ENCODE data around the gene PTGDR.

Gene PTGDR

DNA sequence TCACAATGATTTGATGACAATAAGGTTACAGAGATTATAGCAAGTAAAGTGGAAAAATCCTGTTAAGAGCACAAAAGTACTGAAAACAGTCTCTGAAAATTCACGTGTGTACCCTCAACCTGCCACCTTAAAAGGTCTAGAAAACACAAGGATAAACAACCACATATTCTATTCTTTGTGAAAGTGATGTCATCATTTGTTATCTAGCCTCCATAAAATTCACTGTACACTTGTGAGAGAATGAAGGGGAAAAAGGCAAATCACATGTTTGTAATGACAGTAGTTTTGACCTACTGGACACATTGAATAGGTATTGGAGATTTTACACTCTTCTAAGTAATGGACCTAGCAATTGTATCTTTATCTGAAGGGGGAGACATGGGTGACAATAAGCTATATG, 4.0 kb downstream of the PTGDR start:
- H3K4me3 ChIP-seq (ENCODE audit: low read depth, low read length) = no peak overlapping the region
- TF ChIP-seq, protein P1, sequence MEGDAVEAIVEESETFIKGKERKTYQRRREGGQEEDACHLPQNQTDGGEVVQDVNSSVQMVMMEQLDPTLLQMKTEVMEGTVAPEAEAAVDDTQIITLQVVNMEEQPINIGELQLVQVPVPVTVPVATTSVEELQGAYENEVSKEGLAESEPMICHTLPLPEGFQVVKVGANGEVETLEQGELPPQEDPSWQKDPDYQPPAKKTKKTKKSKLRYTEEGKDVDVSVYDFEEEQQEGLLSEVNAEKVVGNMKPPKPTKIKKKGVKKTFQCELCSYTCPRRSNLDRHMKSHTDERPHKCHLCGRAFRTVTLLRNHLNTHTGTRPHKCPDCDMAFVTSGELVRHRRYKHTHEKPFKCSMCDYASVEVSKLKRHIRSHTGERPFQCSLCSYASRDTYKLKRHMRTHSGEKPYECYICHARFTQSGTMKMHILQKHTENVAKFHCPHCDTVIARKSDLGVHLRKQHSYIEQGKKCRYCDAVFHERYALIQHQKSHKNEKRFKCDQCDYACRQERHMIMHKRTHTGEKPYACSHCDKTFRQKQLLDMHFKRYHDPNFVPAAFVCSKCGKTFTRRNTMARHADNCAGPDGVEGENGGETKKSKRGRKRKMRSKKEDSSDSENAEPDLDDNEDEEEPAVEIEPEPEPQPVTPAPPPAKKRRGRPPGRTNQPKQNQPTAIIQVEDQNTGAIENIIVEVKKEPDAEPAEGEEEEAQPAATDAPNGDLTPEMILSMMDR (IDR thresholded peaks at IDR 0.05; ENCODE audit: borderline replicate concordance, insufficient read depth, low read depth, low read length) = no peak

DNA sequence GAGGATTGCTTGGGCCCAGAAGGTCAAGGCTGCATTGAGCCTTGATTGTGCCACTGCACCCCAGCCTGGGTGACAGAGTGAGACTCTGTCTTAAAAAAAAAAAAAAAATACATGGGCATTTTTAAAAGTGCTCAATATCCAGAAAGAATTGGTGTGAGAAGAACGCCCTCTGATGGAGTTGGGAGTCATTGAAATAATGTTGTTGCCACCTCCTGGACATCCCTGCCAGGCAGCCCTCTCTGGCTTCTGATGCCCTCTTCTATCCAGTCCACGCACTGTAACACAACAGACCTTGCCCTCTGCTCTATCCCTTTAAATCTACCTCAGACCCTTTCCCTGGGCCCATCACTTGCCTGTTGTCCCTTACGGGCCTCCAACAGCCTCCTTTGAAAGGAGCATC, 4.9 kb downstream of the PTGDR start:
- no peak overlapping the region for H3K4me3 ChIP-seq (ENCODE audit: low read depth, low read length)
- TF ChIP-seq, protein P1 (IDR thresholded peaks at IDR 0.05; ENCODE audit: borderline replicate concordance, insufficient read depth, low read depth, low read length) = peak; percentile 21; the same call in 1 of the 2 replicates

DNA sequence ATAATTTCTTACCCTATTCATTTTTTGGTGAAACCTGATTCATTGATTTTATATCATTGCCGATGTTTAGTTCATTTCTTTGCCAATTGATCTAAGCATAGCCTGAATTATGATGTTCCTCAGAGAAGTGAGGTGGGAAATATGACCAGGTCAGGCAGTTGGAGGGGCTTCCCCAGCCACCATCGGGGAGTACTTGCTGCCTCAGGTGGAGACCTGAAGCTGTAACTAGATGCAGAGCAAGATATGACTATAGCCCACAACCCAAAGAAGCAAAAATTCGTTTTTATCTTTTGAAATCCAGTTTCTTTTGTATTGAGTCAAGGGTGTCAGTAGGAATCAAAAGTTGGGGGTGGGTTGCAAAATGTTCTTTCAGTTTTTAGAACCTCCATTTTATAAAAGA, 7.9 kb downstream of the PTGDR start:
- TF ChIP-seq, protein P1 (IDR thresholded peaks at IDR 0.05; ENCODE audit: borderline replicate concordance, insufficient read depth, low read depth, low read length) = no peak

DNA sequence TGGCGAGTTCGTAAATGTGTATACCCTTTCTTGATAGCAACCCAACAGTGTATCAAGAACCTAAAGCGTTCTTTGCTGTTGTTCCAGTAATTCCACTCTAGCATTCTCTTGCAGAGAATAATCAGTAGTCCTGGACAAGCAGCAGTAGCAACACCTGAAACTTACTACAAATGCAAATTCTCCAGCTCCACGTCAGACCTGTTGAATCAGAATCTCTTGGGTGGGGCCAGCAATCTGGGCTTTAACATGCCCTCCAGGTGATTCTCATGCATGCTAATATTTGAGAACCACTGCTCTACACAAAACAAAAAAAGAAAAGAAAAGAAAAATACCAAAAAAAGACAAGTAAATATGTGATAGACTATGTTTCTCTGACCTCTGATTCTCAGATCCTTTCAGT, 10.1 kb downstream of the PTGDR start:
- no peak overlapping the region for H3K4me3 ChIP-seq (ENCODE audit: low read depth, low read length)
- TF ChIP-seq, protein P1 (IDR thresholded peaks at IDR 0.05; ENCODE audit: borderline replicate concordance, insufficient read depth, low read depth, low read length) = no peak

More for the DNA sequence above, 7.9 kb downstream of the PTGDR start:
- H3K4me3 ChIP-seq (ENCODE audit: low read depth, low read length) = no peak overlapping the region

DNA sequence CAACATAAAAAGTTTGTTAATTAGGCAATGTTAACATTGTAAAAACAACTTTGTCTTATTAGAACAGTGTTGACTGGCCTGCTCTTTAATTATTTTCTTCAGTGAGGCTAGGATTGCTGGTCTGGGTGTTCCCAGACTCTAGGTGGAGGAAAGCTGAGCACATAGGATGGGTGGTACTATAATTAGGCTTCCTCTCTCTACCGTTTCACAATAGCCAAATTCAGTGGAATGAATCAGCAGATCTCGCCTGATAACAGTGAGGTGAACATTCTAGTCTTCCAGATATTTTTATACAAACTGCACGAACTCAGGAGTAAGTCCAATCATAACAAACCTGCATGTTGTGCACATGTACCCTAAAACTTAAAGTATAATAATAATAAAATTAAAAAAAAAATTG, 11.9 kb downstream of the PTGDR start:
- TF ChIP-seq, protein P1 (IDR thresholded peaks at IDR 0.05; ENCODE audit: borderline replicate concordance, insufficient read depth, low read depth, low read length) = no peak
- H3K4me3 ChIP-seq (ENCODE audit: low read depth, low read length) = no peak overlapping the region

DNA sequence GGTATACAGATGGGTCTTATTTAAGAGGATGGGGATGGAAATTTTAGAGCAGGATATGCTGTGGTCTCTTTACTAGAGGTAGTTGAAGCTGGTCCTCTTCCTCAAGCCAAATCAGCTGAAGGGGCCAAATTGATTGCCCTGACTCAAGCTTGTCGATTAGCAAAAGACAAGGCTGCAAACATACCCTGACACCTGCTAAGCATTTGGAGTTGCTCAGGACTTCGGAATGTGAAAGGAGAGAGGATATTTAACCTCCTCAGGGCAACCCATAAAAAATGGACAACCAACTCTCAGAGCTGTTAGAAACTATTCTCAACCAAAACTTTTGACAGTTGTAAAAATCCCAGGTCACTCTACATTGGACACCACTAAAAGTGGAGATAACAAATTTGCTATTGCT, 15.6 kb downstream of the PTGDR start:
- no peak overlapping the region for H3K4me3 ChIP-seq (ENCODE audit: low read depth, low read length)
- TF ChIP-seq, protein P1 (IDR thresholded peaks at IDR 0.05; ENCODE audit: borderline replicate concordance, insufficient read depth, low read depth, low read length) = no peak

DNA sequence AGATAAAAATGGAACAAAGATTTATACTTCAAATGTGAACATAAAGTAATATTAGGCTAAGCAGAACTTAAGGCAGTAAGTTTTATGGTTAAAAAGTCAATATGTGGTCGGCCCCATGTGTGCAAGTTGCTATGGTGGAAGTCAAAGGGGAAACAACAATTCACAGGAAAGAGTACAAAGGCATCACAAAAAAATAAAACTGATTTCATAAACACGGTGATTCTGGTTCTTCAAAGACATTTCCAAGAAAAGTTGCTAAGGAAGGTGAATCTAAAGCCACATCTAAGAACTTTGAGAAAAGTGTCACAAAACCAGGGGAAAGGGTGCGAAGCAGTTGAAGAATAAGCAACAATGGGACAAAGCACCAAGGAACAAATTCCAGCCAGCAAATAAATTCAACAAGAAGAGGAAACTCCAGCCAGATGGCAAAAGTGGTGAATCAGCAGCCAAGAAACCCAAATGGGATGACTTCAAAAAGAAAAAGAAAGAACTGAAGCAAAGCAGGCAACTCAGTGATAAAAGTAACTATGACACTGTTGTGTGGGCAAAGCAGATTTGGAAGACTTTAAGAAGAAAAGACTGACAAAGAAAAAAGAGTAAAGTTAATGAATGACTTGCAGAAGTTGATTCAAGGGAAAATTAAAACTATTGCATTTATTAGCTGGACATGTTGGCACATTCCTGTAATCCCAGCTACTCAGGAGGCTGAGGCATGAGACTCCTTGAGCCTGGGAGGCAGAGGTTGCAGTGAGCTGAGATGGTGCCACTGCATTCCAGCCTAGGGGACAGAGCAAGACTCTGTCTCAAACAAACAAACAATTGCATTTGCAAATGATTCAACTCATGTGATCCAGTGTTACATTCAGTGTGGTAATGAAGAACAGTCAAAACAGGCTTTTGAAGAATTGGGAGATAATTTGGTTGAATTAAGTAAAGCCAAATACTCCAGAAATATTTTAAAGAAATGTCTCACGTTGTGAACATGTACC, 19.5 kb downstream of the PTGDR start:
- TF ChIP-seq, protein P1 (IDR thresholded peaks at IDR 0.05; ENCODE audit: borderline replicate concordance, insufficient read depth, low read depth, low read length) = no peak
- H3K4me3 ChIP-seq (ENCODE audit: low read depth, low read length) = no peak overlapping the region
